ENCODE measurements around the gene CATSPER4.

CATSPER4 gene

GRCh38 chr1:26181586-26182382, 8.6 kb upstream of the CATSPER4 start:
- no peaks in the 10 kb centered on the region for H3K36me3 ChIP-seq (ENCODE audit: insufficient read depth, low read length)
- no peaks in the 10 kb centered on the region for H4K20me1 ChIP-seq (ENCODE audit: insufficient read depth, low read length, poor library complexity, severe bottlenecking)
- H3K4me2 ChIP-seq (ENCODE audit: low read depth, low read length, poor library complexity, severe bottlenecking), result no peak overlapping the region
- no peak overlapping the region for H3K9ac ChIP-seq (ENCODE audit: low read depth, low read length, poor library complexity, severe bottlenecking)
- no peaks in the 10 kb centered on the region for H3K79me2 ChIP-seq (ENCODE audit: insufficient read depth, low read length)
- no peak overlapping the region for H2AFZ ChIP-seq (ENCODE audit: low read length)
- TF ChIP-seq EZH2phosphoT487 (IDR thresholded peaks at IDR 0.05; ENCODE audit: borderline replicate concordance) (no peak), CTCF (conservative IDR thresholded peaks at IDR 0.05; ENCODE audit: low read length) (no peak)
- no peaks in the 10 kb centered on the region for H3F3A ChIP-seq (ENCODE audit: low read depth)
- H3K9me3 ChIP-seq (ENCODE audit: insufficient read depth, low read depth, low read length), result no peaks in the 10 kb centered on the region
- H3K4me3 ChIP-seq (ENCODE audit: low read length, poor library complexity, severe bottlenecking), result no peak overlapping the region
- H3K4me1 ChIP-seq (ENCODE audit: insufficient read depth, low read length, poor library complexity, severe bottlenecking), result no peaks in the 10 kb centered on the region
- H3K27me3 ChIP-seq (ENCODE audit: insufficient read depth, low read length, poor library complexity, severe bottlenecking), result no peaks in the 10 kb centered on the region
- no peaks in the 10 kb centered on the region for H3K9me2 ChIP-seq (replicated peaks; ENCODE audit: low read depth, low read length)

GRCh38 chr1:26182383-26182696, 8.1 kb upstream of the CATSPER4 start:
- TF ChIP-seq EZH2phosphoT487 (IDR thresholded peaks at IDR 0.05; ENCODE audit: borderline replicate concordance) (no peak), CTCF (conservative IDR thresholded peaks at IDR 0.05; ENCODE audit: low read length) (no peak)
- Histone ChIP-seq H3K4me3 (ENCODE audit: low read length, poor library complexity, severe bottlenecking) (no peak overlapping the region), H3K27me3 (ENCODE audit: insufficient read depth, low read length, poor library complexity, severe bottlenecking) (no peaks in the 10 kb centered on the region), H2AFZ (ENCODE audit: low read length) (no peak overlapping the region), H3K4me2 (ENCODE audit: low read depth, low read length, poor library complexity, severe bottlenecking) (no peak overlapping the region), H3K36me3 (ENCODE audit: insufficient read depth, low read length) (no peaks in the 10 kb centered on the region), H3K9ac (ENCODE audit: low read depth, low read length, poor library complexity, severe bottlenecking) (no peak overlapping the region), H3F3A (ENCODE audit: low read depth) (no peaks in the 10 kb centered on the region), H3K79me2 (ENCODE audit: insufficient read depth, low read length) (no peaks in the 10 kb centered on the region), H4K20me1 (ENCODE audit: insufficient read depth, low read length, poor library complexity, severe bottlenecking) (no peaks in the 10 kb centered on the region), H3K9me2 (replicated peaks; ENCODE audit: low read depth, low read length) (no peaks in the 10 kb centered on the region), H3K9me3 (ENCODE audit: insufficient read depth, low read depth, low read length) (no peaks in the 10 kb centered on the region), H3K4me1 (ENCODE audit: insufficient read depth, low read length, poor library complexity, severe bottlenecking) (no peaks in the 10 kb centered on the region)

- Histone ChIP-seq H3K9me2 (replicated peaks; ENCODE audit: low read depth, low read length) (no peaks in the 10 kb centered on the region), H2AFZ (ENCODE audit: low read length) (no peak overlapping the region), H3K27me3 (ENCODE audit: insufficient read depth, low read length, poor library complexity, severe bottlenecking) (no peaks in the 10 kb centered on the region), H3K4me1 (ENCODE audit: insufficient read depth, low read length, poor library complexity, severe bottlenecking) (no peaks in the 10 kb centered on the region), H3F3A (ENCODE audit: low read depth) (no peaks in the 10 kb centered on the region), H3K9me3 (ENCODE audit: insufficient read depth, low read depth, low read length) (no peaks in the 10 kb centered on the region), H3K4me2 (ENCODE audit: low read depth, low read length, poor library complexity, severe bottlenecking) (no peak overlapping the region), H3K9ac (ENCODE audit: low read depth, low read length, poor library complexity, severe bottlenecking) (no peak overlapping the region), H3K4me3 (ENCODE audit: low read length, poor library complexity, severe bottlenecking) (no peak overlapping the region), H4K20me1 (ENCODE audit: insufficient read depth, low read length, poor library complexity, severe bottlenecking) (no peaks in the 10 kb centered on the region), H3K36me3 (ENCODE audit: insufficient read depth, low read length) (no peaks in the 10 kb centered on the region), H3K79me2 (ENCODE audit: insufficient read depth, low read length) (no peaks in the 10 kb centered on the region)
- TF ChIP-seq EZH2phosphoT487 (IDR thresholded peaks at IDR 0.05; ENCODE audit: borderline replicate concordance) (no peak), CTCF (conservative IDR thresholded peaks at IDR 0.05; ENCODE audit: low read length) (no peak)
Measured at GRCh38 chr1:26184086-26184485, 6.3 kb upstream of the CATSPER4 start.

All from Loucy (cell line).